Natural killer cell (primary cell): ENCODE data around the gene SLC1A4. TPM values are rescaled to one million over a fixed set of nuclear protein-coding genes. Genes with fewer than 3 reads are reported as not detected.

ENCODE experiments used
- ATAC-seq, 3 donors: fragments of 150-1000 bp in 2 of 3; fragments of 200-7000 bp in 1 of 3; cut with Tn5 transposase; 1 replicate in 1 of 3; 2 replicates in 2 of 3; pipeline ENCODE4 v1.10.0; 2021; ENCODE audit warnings: mild to moderate bottlenecking in 2 of 3, moderate library complexity in 2 of 3
- DNase-seq, 2 donors: peaks; one replicate each; pipeline versions ENCODE4 v3.0.0 to v3.0.0-alpha.2; 2013 to 2021; ENCODE audit warnings: mixed read lengths in 1 of 2
- H3K27ac ChIP-seq: one replicate; pipeline ENCODE4 v1.5.1; 2013; ENCODE audit warnings: mild to moderate bottlenecking, low read length
- H3K27me3 ChIP-seq: one replicate; pipeline ENCODE4 v1.6.1; 2013; ENCODE audit warnings: low read length; ENCODE audit not compliant: control insufficient read depth, insufficient read depth
- H3K36me3 ChIP-seq: one replicate; pipeline ENCODE4 v1.6.1; 2013; ENCODE audit warnings: low read length; ENCODE audit not compliant: control insufficient read depth, insufficient read depth
- H3K4me1 ChIP-seq: one replicate; pipeline ENCODE4 v1.6.1; 2013; ENCODE audit warnings: low read length; ENCODE audit not compliant: control insufficient read depth, insufficient read depth
- H3K4me3 ChIP-seq: one replicate; pipeline ENCODE4 v1.5.1; 2013; ENCODE audit warnings: low read length
- H3K9me3 ChIP-seq: one replicate; pipeline ENCODE4 v1.6.1; 2013; ENCODE audit warnings: low read length; ENCODE audit not compliant: control insufficient read depth, insufficient read depth
- H3K27ac Mint-ChIP-seq, 2 donors: one replicate each; pipeline ENCODE4 v1.8.0; 2022; ENCODE audit warnings: mild to moderate bottlenecking in 2 of 2, mixed read lengths in 2 of 2, moderate library complexity in 1 of 2
- H3K27me3 Mint-ChIP-seq, 2 donors: one replicate each; pipeline ENCODE4 v1.8.0; 2022; ENCODE audit warnings: low read depth in 2 of 2, mixed read lengths in 2 of 2
- H3K36me3 Mint-ChIP-seq: one replicate; pipeline ENCODE4 v1.8.0; 2022; ENCODE audit warnings: mixed read lengths
- H3K4me1 Mint-ChIP-seq, 2 donors: one replicate each; pipeline ENCODE4 v1.8.0; 2022; ENCODE audit warnings: mixed read lengths in 2 of 2
- H3K4me3 Mint-ChIP-seq: one replicate; pipeline ENCODE4 v1.8.0; 2022; ENCODE audit warnings: mild to moderate bottlenecking, moderate library complexity, mixed read lengths
- H3K9me3 Mint-ChIP-seq, 2 donors: one replicate each; pipeline ENCODE4 v1.8.0; 2022; ENCODE audit warnings: mixed read lengths in 2 of 2
- CTCF ChIP-seq: fragments of 200-600 bp; IDR thresholded peaks from one replicate; pipeline ENCODE4 v1.8.0; 2022; ENCODE audit warnings: antibody characterized with exemption
- WGBS: methylation state at CpG from one replicate; pipeline ENCODE4 v1.1.7; 2013; ENCODE audit warnings: missing lambda C conversion rate; ENCODE audit not compliant: insufficient coverage; 5-methylcytosine and 5-hydroxymethylcytosine counted together
- intact Hi-C: fragments of 100-400 bp; cut with micrococcal nuclease; formaldehyde crosslinking; loops from one replicate; pipeline ENCODE4 v1.14.2; 2022
- total RNA-seq, 4 donors: library from RNA; stranded (reverse); fragments of 120-200 nt in 1 of 4; gene quantifications; one replicate each; pipeline versions ENCODE4 v1.2.3 to v1.2.4, GENCODE V29; 2013 to 2022

The SLC1A4 gene
- total RNA-seq, 3 donors from 2014 or later (not counting 1 experiment from before 2014, with no cell fraction given) = 3.9 to 13.8 (median 5.6) TPM

GRCh38 chr2:65043001-65043400, 53.8 kb downstream of the SLC1A4 start:
- Histone ChIP-seq H3K4me3 (no peak overlapping the region), H3K27ac (no peak overlapping the region), H3K9me3 (peaks cover 10% of the 10 kb centered on the region), H3K27me3 (no peaks in the 10 kb centered on the region), H3K4me1 (peaks cover 4% of the 10 kb centered on the region), H3K36me3 (no peaks in the 10 kb centered on the region)
- Mint-ChIP-seq H3K4me1 (peaks cover 12 to 15% of the 10 kb centered on the region in 2 donors), H3K36me3 (no peaks in the 10 kb centered on the region), H3K4me3 (no peak overlapping the region), H3K27ac (no peak overlapping the region), H3K9me3 (peaks cover 3 to 5% of the 10 kb centered on the region in 2 donors), H3K27me3 (no peaks in the 10 kb centered on the region)
- ATAC-seq (no peak), DNase-seq (no peak)
- 90% methylated on average over 2 of the region's 2 CpGs for WGBS
- TF ChIP-seq CTCF = no peak
- intact Hi-C loops = loop anchor here (5.0 to 10.0 kb wide), 2 partner anchors 56 to 518 kb away; partner anchors contain the start of genes AFTPH and SLC1A4

GRCh38 chr2:65044097-65044735, 55.0 kb downstream of the SLC1A4 start:
- Histone ChIP-seq H3K36me3 (no peaks in the 10 kb centered on the region), H3K27me3 (no peaks in the 10 kb centered on the region), H3K4me1 (peaks cover 4% of the 10 kb centered on the region), H3K4me3 (no peak overlapping the region), H3K9me3 (peaks cover 10% of the 10 kb centered on the region), H3K27ac (no peak overlapping the region)
- Mint-ChIP-seq H3K27ac (no peak overlapping the region), H3K9me3 (peaks cover 3 to 5% of the 10 kb centered on the region in 2 donors), H3K36me3 (no peaks in the 10 kb centered on the region), H3K27me3 (no peaks in the 10 kb centered on the region), H3K4me3 (no peak overlapping the region), H3K4me1 (peaks cover 12 to 15% of the 10 kb centered on the region in 2 donors)
- ATAC-seq (no peak), DNase-seq (no peak)
- 90% methylated on average over 7 of the region's 7 CpGs for WGBS
- intact Hi-C loops = loop anchor here (5.0 to 10.0 kb wide), 2 partner anchors 57 to 519 kb away; partner anchors contain the start of genes AFTPH and SLC1A4
- no peak for TF ChIP-seq CTCF

- no peaks in the 10 kb centered on the region for H3K4me1 ChIP-seq
- Mint-ChIP-seq H3K4me3 (no peak overlapping the region), H3K9me3 (peaks cover 3 to 5% of the 10 kb centered on the region in 2 donors), H3K36me3 (no peaks in the 10 kb centered on the region), H3K27me3 (no peaks in the 10 kb centered on the region), H3K4me1 (peaks cover 1 to 6% of the 10 kb centered on the region in 2 donors), H3K27ac (no peak overlapping the region)
- no peaks in the 10 kb centered on the region for H3K36me3 ChIP-seq
- no peak for TF ChIP-seq CTCF
- no peak for ATAC-seq
- no peak for DNase-seq
- no peak overlapping the region for H3K4me3 ChIP-seq
- no peaks in the 10 kb centered on the region for H3K27me3 ChIP-seq
- intact Hi-C loops = loop anchor here (10.0 kb wide), 1 partner anchor 521 kb away; the partner anchor contains the start of gene AFTPH
- peaks cover 10% of the 10 kb centered on the region for H3K9me3 ChIP-seq
- 92% methylated on average over 10 of the region's 10 CpGs for WGBS
- H3K27ac ChIP-seq = no peak overlapping the region
Observed at GRCh38 chr2:65045651-65046050, 56.5 kb downstream of the SLC1A4 start.
